Dermis microvascular lymphatic vessel endothelial cell (primary cell): ENCODE measurements around the gene UGGT2. TPM values are rescaled to one million over a fixed set of nuclear protein-coding genes. Genes with fewer than 3 reads are reported as not detected.
"Not testable (repeated sequence)": the region's sequence is repeated elsewhere in the genome, so short reads cannot be mapped to it uniquely, and the experiment has no call there.

Experiments used
- DNase-seq, 2 donors: peaks; one replicate each; pipeline versions ENCODE4 v3.0.0 to v3.0.0-alpha.2; 2010; ENCODE audit warnings: low read depth in 2 of 2
- total RNA-seq: library from RNA; depleted of rRNA; stranded (reverse); fragments of >200 nt; gene quantifications from 2 replicates; pipeline ENCODE4 v1.2.1, GENCODE V29; 2014

The UGGT2 gene
- total RNA-seq, 1 donor from 2014 or later = 27.1 TPM

GRCh38 chr13:96051946-96052345 lies 1.3 kb downstream of the UGGT2 start:
- not testable (repeated sequence) for DNase-seq

GRCh38 chr13:96051491-96051890 lies 1.7 kb downstream of the UGGT2 start:
- DNase-seq = not testable (repeated sequence)

GRCh38 chr13:96050955-96051354 lies 2.2 kb downstream of the UGGT2 start:
- DNase-seq = not testable (repeated sequence)

GRCh38 chr13:96046449-96047126 lies 6.6 kb downstream of the UGGT2 start:
- not testable (repeated sequence) for DNase-seq

- DNase-seq = no peak
Measured at GRCh38 chr13:96044238-96044637, 9.0 kb downstream of the UGGT2 start.

GRCh38 chr13:96041326-96042110 lies 11.7 kb downstream of the UGGT2 start:
- DNase-seq = no peak

- DNase-seq = no peak
Measured at GRCh38 chr13:96036515-96036914, 16.7 kb downstream of the UGGT2 start.

GRCh38 chr13:96034662-96035061 lies 18.5 kb downstream of the UGGT2 start:
- DNase-seq = no peak

- DNase-seq = no peak
Measured at GRCh38 chr13:96033220-96034015, 19.8 kb downstream of the UGGT2 start.

GRCh38 chr13:96032717-96033116 lies 20.5 kb downstream of the UGGT2 start:
- DNase-seq = no peak

GRCh38 chr13:96029002-96029401 lies 24.2 kb downstream of the UGGT2 start:
- DNase-seq = no peak

GRCh38 chr13:96027496-96027895 lies 25.7 kb downstream of the UGGT2 start:
- DNase-seq = no peak

- DNase-seq = peak in 1 of 2 donors; percentile 72
Measured at GRCh38 chr13:96025283-96025682, 27.9 kb downstream of the UGGT2 start.

- no peak for DNase-seq
Measured at GRCh38 chr13:96020931-96021330, 32.3 kb downstream of the UGGT2 start.

- peak; percentile 64 to 81 for DNase-seq
Measured at GRCh38 chr13:96020155-96020575, 33.0 kb downstream of the UGGT2 start.

- DNase-seq = no peak
Measured at GRCh38 chr13:96018135-96018534, 35.1 kb downstream of the UGGT2 start.

- DNase-seq = no peak
Measured at GRCh38 chr13:96011291-96011872, 41.8 kb downstream of the UGGT2 start.

- DNase-seq = peak in 1 of 2 donors; percentile 49
Measured at GRCh38 chr13:96003304-96003703, 49.9 kb downstream of the UGGT2 start.

- no peak for DNase-seq
Measured at GRCh38 chr13:96002322-96003131, 50.7 kb downstream of the UGGT2 start.

GRCh38 chr13:96000069-96000468 lies 53.1 kb downstream of the UGGT2 start:
- no peak for DNase-seq

- DNase-seq = no peak
Measured at GRCh38 chr13:95987841-95988240, 65.4 kb downstream of the UGGT2 start.
